HepG2 (cell line): ENCODE results near the gene MTSS2. TPM values are rescaled to one million over a fixed set of nuclear protein-coding genes. Genes with fewer than 3 reads are reported as not detected.
A peak's percentile ranks its signal among the peaks of the same experiment; 100 is the strongest.

Source experiments
- AKAP8 ChIP-seq: sonication (generic); formaldehyde crosslinking; IDR thresholded peaks from 2 replicates; pipeline ENCODE4 v1.5.1; 2020; ENCODE audit warnings: mild to moderate bottlenecking, missing genetic modification reagents
- ATF4 ChIP-seq, 2 experiments: fragments of 450-650 bp in 1 of 2; sonication (generic) in 1 of 2; formaldehyde crosslinking; IDR thresholded peaks; 2 replicates each; pipeline versions ENCODE4 v1.5.0 to v1.8.0; 2020 to 2022; ENCODE audit warnings: mild to moderate bottlenecking in 1 of 2, missing genetic modification reagents in 1 of 2
- ELF3 ChIP-seq: IDR thresholded peaks from 2 replicates; pipeline ENCODE4 v1.6.1; 2016; ENCODE audit warnings: missing genetic modification reagents, missing compliant biosample characterization
- FOXA3 ChIP-seq: IDR thresholded peaks from 2 replicates; pipeline ENCODE4 v1.6.1; 2016; ENCODE audit warnings: missing genetic modification reagents, missing compliant biosample characterization
- FOXC1 ChIP-seq: sonication (generic); formaldehyde crosslinking; IDR thresholded peaks from 2 replicates; pipeline ENCODE4 v1.8.0; 2022; ENCODE audit warnings: mild to moderate bottlenecking, missing genetic modification reagents, borderline replicate concordance
- HNRNPLL ChIP-seq: fragments of 200-400 bp; formaldehyde crosslinking; IDR thresholded peaks from 2 replicates; pipeline ENCODE4 v1.6.1; 2017; ENCODE audit warnings: mild to moderate bottlenecking, low read depth, low read length; ENCODE audit not compliant: poor library complexity, severe bottlenecking
- HOXA3 ChIP-seq: sonication (generic); formaldehyde crosslinking; IDR thresholded peaks from 2 replicates; pipeline ENCODE4 v1.5.0; 2020; ENCODE audit warnings: missing genetic modification reagents
- HOXD1 ChIP-seq: sonication (generic); formaldehyde crosslinking; IDR thresholded peaks from 2 replicates; pipeline ENCODE4 v1.5.0; 2020; ENCODE audit warnings: missing genetic modification reagents
- MTF1 ChIP-seq: sonication (generic); formaldehyde crosslinking; IDR thresholded peaks from 2 replicates; pipeline ENCODE4 v1.5.0; 2020; ENCODE audit warnings: missing genetic modification reagents
- MXI1 ChIP-seq: IDR thresholded peaks from 3 replicates; pipeline ENCODE4 v1.6.1; 2012; ENCODE audit warnings: low read depth, low read length, inconsistent platforms, borderline replicate concordance
- NFIC ChIP-seq: IDR thresholded peaks from 2 replicates; pipeline ENCODE4 v1.6.1; 2012; ENCODE audit warnings: mild to moderate bottlenecking, low read length, inconsistent platforms
- NFKB2 ChIP-seq: sonication (generic); formaldehyde crosslinking; IDR thresholded peaks from 2 replicates; pipeline ENCODE4 v1.4.0; 2020; ENCODE audit warnings: missing genetic modification reagents, borderline replicate concordance
- NRL ChIP-seq: sonication (generic); formaldehyde crosslinking; IDR thresholded peaks from 2 replicates; pipeline ENCODE4 v1.5.0; 2020; ENCODE audit warnings: missing genetic modification reagents, mild to moderate bottlenecking, moderate library complexity, borderline replicate concordance
- PCBP1 ChIP-seq: fragments of 200-400 bp; formaldehyde crosslinking; IDR thresholded peaks from 2 replicates; pipeline ENCODE4 v1.6.1; 2017; ENCODE audit warnings: mild to moderate bottlenecking, low read depth, low read length, borderline replicate concordance
- SIX1 ChIP-seq: sonication (generic); formaldehyde crosslinking; IDR thresholded peaks from 2 replicates; pipeline ENCODE4 v1.4.0; 2020; ENCODE audit warnings: missing genetic modification reagents, borderline replicate concordance
- SMAD1 ChIP-seq: sonication (generic); formaldehyde crosslinking; IDR thresholded peaks from 2 replicates; pipeline ENCODE4 v1.4.0; 2020; ENCODE audit warnings: missing genetic modification reagents, low read depth, mild to moderate bottlenecking, borderline replicate concordance
- SMC3 ChIP-seq: IDR thresholded peaks from 2 replicates; pipeline ENCODE4 v1.6.1; 2011; ENCODE audit warnings: low read length, improper control_type of control experiment
- TFAP4 ChIP-seq: sonication (generic); IDR thresholded peaks from 2 replicates; pipeline ENCODE4 v1.6.1; 2016; ENCODE audit warnings: low read depth, borderline replicate concordance
- TOPORS ChIP-seq: sonication (generic); formaldehyde crosslinking; IDR thresholded peaks from 2 replicates; pipeline ENCODE4 v1.8.0; 2023; ENCODE audit warnings: mild to moderate bottlenecking, missing genetic modification reagents
- ZNF12 ChIP-seq: sonication (generic); formaldehyde crosslinking; IDR thresholded peaks from 2 replicates; pipeline ENCODE4 v1.5.0; 2020; ENCODE audit warnings: missing genetic modification reagents
- ZNF207 ChIP-seq: fragments of 450-650 bp; IDR thresholded peaks from 2 replicates; pipeline ENCODE4 v1.6.1; 2016; ENCODE audit warnings: antibody characterized with exemption, borderline replicate concordance
- ZNF225 ChIP-seq: sonication (generic); formaldehyde crosslinking; IDR thresholded peaks from 2 replicates; pipeline ENCODE4 v1.4.0; 2020; ENCODE audit warnings: mild to moderate bottlenecking, missing genetic modification reagents
- ZNF292 ChIP-seq: sonication (generic); formaldehyde crosslinking; IDR thresholded peaks from 2 replicates; pipeline ENCODE4 v1.8.1; 2022; ENCODE audit warnings: mild to moderate bottlenecking, low read depth, missing genetic modification reagents, borderline replicate concordance
- ZNF597 ChIP-seq: sonication (generic); formaldehyde crosslinking; IDR thresholded peaks from 2 replicates; pipeline ENCODE4 v1.5.0; 2020; ENCODE audit warnings: missing genetic modification reagents
- ZNF746 ChIP-seq: sonication (generic); formaldehyde crosslinking; IDR thresholded peaks from 2 replicates; pipeline ENCODE4 v1.8.0; 2022; ENCODE audit warnings: mild to moderate bottlenecking, missing genetic modification reagents
- ZNF792 ChIP-seq: IDR thresholded peaks from 2 replicates; pipeline ENCODE4 v1.6.1; 2016
- polyA plus RNA-seq, 8 experiments: library from polyadenylated mRNA; depleted of rRNA in 3 of 8; stranded (reverse) in 7 of 8; unstranded in 1 of 8; fragments of >200 nt; fragmentation: Illumina TruSeq in 4 of 8; extraction: Trizol in 4 of 8; gene quantifications; 2 replicates each; pipeline versions ENCODE4 v1.2.1 to v1.2.3, GENCODE V29; 2011 to 2016; ENCODE audit warnings: low read depth in 4 of 8, missing spikeins in 1 of 8, mixed read lengths in 1 of 8; ENCODE audit not compliant: insufficient read depth in 1 of 8
- total RNA-seq, 5 experiments: library from RNA; depleted of rRNA; stranded (reverse); fragments of >200 nt; fragmentation: Illumina TruSeq; extraction: Trizol; gene quantifications; 2 replicates each; pipeline ENCODE4 v1.2.3, GENCODE V29; 2016; ENCODE audit warnings: low read depth in 1 of 5
- TF ChIP-seq, protein P1 (sequence below): IDR thresholded peaks from 2 replicates; pipeline ENCODE4 v1.6.1; 2016; ENCODE audit warnings: missing biosample characterization, missing genetic modification reagents, low read depth

MTSS2 gene
- total and polyA plus RNA-seq, 2 of the 13 experiments (the other 11 are each of a cell fraction or from before 2014, with no cell fraction given) = 132 to 242 TPM

DNA sequence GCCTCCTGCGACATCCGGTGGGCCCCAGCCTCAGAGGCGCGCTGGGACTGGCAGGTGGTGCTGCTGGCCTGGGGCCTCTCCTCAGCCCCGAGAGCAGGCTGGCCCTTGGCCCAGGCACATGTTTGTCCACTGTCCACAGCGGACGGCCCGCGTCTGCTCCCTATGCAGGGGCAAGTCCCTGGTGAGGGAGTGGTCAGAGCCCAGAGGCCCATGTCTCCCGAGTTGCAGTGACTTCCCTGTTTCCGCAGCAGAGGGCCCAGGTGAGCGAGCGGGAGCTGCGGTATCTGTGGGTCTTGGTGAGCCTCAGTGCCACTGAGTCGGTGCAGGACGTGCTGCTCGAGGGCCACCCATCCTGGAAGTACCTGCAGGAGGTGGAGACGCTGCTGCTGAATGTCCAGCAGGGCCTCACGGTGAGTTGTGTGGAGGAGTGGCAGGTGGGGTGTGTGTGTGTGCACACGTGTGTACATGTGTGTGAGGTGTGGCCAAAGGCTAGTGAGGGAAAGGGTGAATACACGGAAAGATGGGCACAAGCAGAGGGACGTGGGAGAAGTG, 29.1 kb downstream of the MTSS2 start (continued):
- TF ChIP-seq SMC3 (peak; percentile 54), TFAP4 (peak; percentile 55; the same call in 1 of the 2 replicates), MXI1 (peak; percentile 67; the same call in 1 of the 3 replicates), ZNF746 (CRISPR knock-in tag) (0 out of 2 replicates have a peak, but pooled peaks have one; percentile 58), SMAD1 (CRISPR knock-in tag) (0 out of 2 replicates have a peak, but pooled peaks have one; percentile 40), AKAP8 (CRISPR knock-in tag) (0 out of 2 replicates have a peak, but pooled peaks have one; percentile 24), ZNF12 (peak; percentile 21; the same call in 1 of the 2 replicates), TOPORS (CRISPR knock-in tag) (peak; percentile 62; the same call in 1 of the 2 replicates), FOXC1 (peak; percentile 89), NFIC (no peak), NRL (CRISPR knock-in tag) (peak; percentile 92), ZNF292 (peak; percentile 84), HOXD1 (CRISPR knock-in tag) (0 out of 2 replicates have a peak, but pooled peaks have one; percentile 46), HNRNPLL (peak; percentile 76), HOXA3 (CRISPR knock-in tag) (peak; percentile 61; the same call in 1 of the 2 replicates), NFKB2 (CRISPR knock-in tag) (peak; percentile 48; the same call in 1 of the 2 replicates), SIX1 (CRISPR knock-in tag) (no peak), ATF4 (CRISPR knock-in tag; IDR thresholded peaks at IDR 0.05) (no peak), ZNF207 (0 out of 2 replicates have a peak, but pooled peaks have one; percentile 28), ZNF792 (CRISPR knock-in tag) (peak; percentile 80; the same call in 1 of the 2 replicates), MTF1 (no peak), ELF3 (CRISPR knock-in tag) (0 out of 2 replicates have a peak, but pooled peaks have one; percentile 58), FOXA3 (CRISPR knock-in tag) (peak; percentile 57), ZNF225 (peak; percentile 71; the same call in 1 of the 2 replicates), PCBP1 (0 out of 2 replicates have a peak, but pooled peaks have one; percentile 3), ZNF597 (CRISPR knock-in tag) (no peak)
- TF ChIP-seq, protein P1, sequence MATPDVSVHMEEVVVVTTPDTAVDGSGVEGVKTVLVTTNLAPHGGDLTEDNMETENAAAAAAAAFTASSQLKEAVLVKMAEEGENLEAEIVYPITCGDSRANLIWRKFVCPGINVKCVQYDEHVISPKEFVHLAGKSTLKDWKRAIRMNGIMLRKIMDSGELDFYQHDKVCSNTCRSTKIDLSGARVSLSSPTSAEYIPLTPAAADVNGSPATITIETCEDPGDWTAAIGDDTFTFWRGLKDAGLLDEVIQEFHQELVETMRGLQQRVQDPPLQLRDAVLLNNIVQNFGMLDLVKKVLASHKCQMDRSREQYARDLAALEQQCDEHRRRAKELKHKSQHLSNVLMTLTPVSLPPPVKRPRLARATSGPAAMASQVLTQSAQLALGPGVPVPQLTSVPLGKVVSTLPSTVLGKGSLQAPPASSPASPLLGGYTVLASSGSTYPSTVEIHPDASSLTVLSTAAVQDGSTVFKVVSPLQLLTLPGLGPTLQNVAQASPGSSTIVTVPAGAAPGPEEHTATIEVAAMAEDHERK (CRISPR knock-in tag) = no peak
